Measurements from ENCODE around the gene FKBP9. TPM values are rescaled to one million over a fixed set of nuclear protein-coding genes. Genes with fewer than 3 reads are reported as not detected.

Gene FKBP9
- total RNA-seq, 2 donors from 2014 or later = 0.61 to 0.74 TPM

DNA sequence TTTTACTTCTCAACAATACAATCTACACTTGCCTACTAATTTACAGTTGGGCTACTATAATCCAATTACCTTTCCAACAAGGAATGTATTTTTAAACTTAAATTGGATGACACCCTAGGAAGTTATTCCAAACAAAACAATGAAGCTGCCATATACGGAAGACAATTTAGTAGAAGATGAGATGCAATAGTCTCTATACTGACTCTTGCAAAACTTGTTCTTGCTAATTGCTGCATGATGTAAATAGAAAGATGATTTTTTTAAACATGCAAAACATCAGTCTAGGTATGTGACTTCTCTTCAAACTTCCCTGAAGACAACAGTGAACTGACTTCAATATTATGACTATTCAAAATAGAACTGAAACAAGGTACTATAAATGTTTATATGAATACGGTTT, 87.7 kb downstream of the FKBP9 start:
- peak overlapping the region in 1 of 2 donors; percentile 53 for H3K27ac Mint-ChIP-seq
- H3K9me3 Mint-ChIP-seq = no peaks in the 10 kb centered on the region
- H3K36me3 Mint-ChIP-seq = no peaks in the 10 kb centered on the region
- no peak for ATAC-seq
- H3K27me3 Mint-ChIP-seq = no peaks in the 10 kb centered on the region
- H3K4me1 Mint-ChIP-seq (ENCODE audit: low read depth in 2 of 2) = peaks cover 20 to 29% of the 10 kb centered on the region in 2 donors
- no peak for DNase-seq (ENCODE audit: low spot score)
- H3K4me3 Mint-ChIP-seq = no peak overlapping the region

GRCh38 chr7:33048257-33048656, 91.0 kb downstream of the FKBP9 start:
- ATAC-seq (no peak), DNase-seq (ENCODE audit: low spot score) (no peak)
- H3K4me1 Mint-ChIP-seq (ENCODE audit: low read depth in 2 of 2) = peaks cover 26 to 29% of the 10 kb centered on the region in 2 donors
- H3K36me3 Mint-ChIP-seq = no peaks in the 10 kb centered on the region
- no peaks in the 10 kb centered on the region for H3K9me3 Mint-ChIP-seq
- H3K27ac Mint-ChIP-seq = no peak overlapping the region
- H3K27me3 Mint-ChIP-seq = no peaks in the 10 kb centered on the region
- H3K4me3 Mint-ChIP-seq = no peak overlapping the region

DNA sequence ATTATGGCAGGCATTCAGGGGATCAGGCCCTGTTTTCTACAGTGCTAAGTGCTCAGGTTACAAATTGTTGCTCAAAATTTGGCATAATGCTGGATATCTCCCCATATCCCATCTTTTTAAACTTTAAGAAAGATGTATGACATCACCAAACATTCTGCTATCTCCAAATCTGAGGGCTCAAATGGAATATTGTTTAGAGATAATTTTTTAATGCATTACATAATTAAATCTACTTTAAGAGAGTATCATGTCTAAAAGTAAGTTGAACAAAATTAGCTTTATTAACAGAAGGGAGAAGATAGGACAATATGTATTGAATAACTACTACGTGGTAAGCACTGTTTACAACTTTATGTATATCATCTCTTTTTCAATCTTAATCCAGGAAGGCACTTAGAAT, 91.5 kb downstream of the FKBP9 start:
- peak overlapping the region in 1 of 2 donors; percentile 31 for H3K27ac Mint-ChIP-seq
- no peak for DNase-seq (ENCODE audit: low spot score)
- no peak for ATAC-seq
- no peak overlapping the region for H3K4me3 Mint-ChIP-seq
- H3K36me3 Mint-ChIP-seq = no peaks in the 10 kb centered on the region
- peaks cover 25 to 26% of the 10 kb centered on the region in 2 donors for H3K4me1 Mint-ChIP-seq (ENCODE audit: low read depth in 2 of 2)
- no peaks in the 10 kb centered on the region for H3K9me3 Mint-ChIP-seq
- no peaks in the 10 kb centered on the region for H3K27me3 Mint-ChIP-seq

- H3K4me3 Mint-ChIP-seq = peak overlapping the region; percentile 6
- peaks cover 27 to 28% of the 10 kb centered on the region in 2 donors for H3K4me1 Mint-ChIP-seq (ENCODE audit: low read depth in 2 of 2)
- ATAC-seq (no peak), DNase-seq (ENCODE audit: low spot score) (no peak)
- no peaks in the 10 kb centered on the region for H3K9me3 Mint-ChIP-seq
- H3K27ac Mint-ChIP-seq = peak overlapping the region; percentile 43 to 74
- H3K36me3 Mint-ChIP-seq = no peaks in the 10 kb centered on the region
- H3K27me3 Mint-ChIP-seq = no peaks in the 10 kb centered on the region
Observed at GRCh38 chr7:33050535-33051318, 93.5 kb downstream of the FKBP9 start.

- DNase-seq (ENCODE audit: low spot score) (no peak), ATAC-seq (no peak)
- no peaks in the 10 kb centered on the region for H3K27me3 Mint-ChIP-seq
- no peaks in the 10 kb centered on the region for H3K36me3 Mint-ChIP-seq
- H3K9me3 Mint-ChIP-seq = no peaks in the 10 kb centered on the region
- H3K4me3 Mint-ChIP-seq = no peak overlapping the region
- peaks cover 25 to 30% of the 10 kb centered on the region in 2 donors for H3K4me1 Mint-ChIP-seq (ENCODE audit: low read depth in 2 of 2)
- H3K27ac Mint-ChIP-seq = peak overlapping the region; percentile 57 to 68
Observed at GRCh38 chr7:33053721-33054120, 96.5 kb downstream of the FKBP9 start.

DNA sequence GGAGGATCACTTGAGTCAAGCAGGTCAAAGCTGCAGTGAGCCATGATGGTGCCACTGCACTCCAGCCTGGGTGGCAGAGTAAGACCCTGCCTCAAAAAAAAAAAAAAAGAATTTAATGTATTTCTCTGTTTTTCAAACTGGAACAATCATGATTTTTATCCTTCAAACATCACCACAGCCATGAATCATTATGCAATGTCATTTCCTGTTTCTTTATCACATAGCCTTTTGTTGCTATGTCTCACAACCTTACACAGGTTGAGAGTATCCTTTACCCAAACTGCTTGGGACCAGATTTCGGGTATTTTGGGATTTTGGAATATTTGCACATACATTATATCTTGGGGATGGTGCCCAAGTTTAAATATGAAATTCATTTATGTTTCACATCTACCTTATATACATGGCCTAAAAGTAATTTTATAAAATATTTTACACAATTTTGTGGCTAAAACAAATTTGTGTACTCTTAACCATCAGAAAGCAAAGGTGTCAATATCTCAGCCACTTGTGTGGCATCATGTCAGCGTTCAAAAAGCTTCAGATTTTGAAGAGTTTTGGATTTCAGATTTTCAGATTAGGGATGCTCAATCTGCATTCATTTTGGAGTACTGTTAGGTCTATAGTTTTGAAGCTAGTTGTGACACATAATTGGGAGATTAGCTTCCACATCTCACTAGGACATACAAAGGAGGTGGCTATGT, 97.2 kb downstream of the FKBP9 start:
- peaks cover 30 to 32% of the 10 kb centered on the region in 2 donors for H3K4me1 Mint-ChIP-seq (ENCODE audit: low read depth in 2 of 2)
- peak overlapping the region; percentile 57 to 68 for H3K27ac Mint-ChIP-seq
- H3K36me3 Mint-ChIP-seq = no peaks in the 10 kb centered on the region
- no peaks in the 10 kb centered on the region for H3K9me3 Mint-ChIP-seq
- H3K27me3 Mint-ChIP-seq = no peaks in the 10 kb centered on the region
- H3K4me3 Mint-ChIP-seq = peak overlapping the region; percentile 25
- DNase-seq (ENCODE audit: low spot score) (no peak), ATAC-seq (peak; percentile 63 to 83)

GRCh38 chr7:33055158-33055557, 97.9 kb downstream of the FKBP9 start:
- no peaks in the 10 kb centered on the region for H3K9me3 Mint-ChIP-seq
- ATAC-seq = no peak
- H3K4me1 Mint-ChIP-seq (ENCODE audit: low read depth in 2 of 2) = peaks cover 33 to 35% of the 10 kb centered on the region in 2 donors
- no peaks in the 10 kb centered on the region for H3K36me3 Mint-ChIP-seq
- peak overlapping the region; percentile 57 to 68 for H3K27ac Mint-ChIP-seq
- no peak overlapping the region for H3K4me3 Mint-ChIP-seq
- no peak for DNase-seq (ENCODE audit: low spot score)
- H3K27me3 Mint-ChIP-seq = no peaks in the 10 kb centered on the region

Other genes with a start within 250 kb of the FKBP9 start
- 10 to 100 TPM; 36.3 to 38.8 TPM for gene KBTBD2, start 65.7 kb upstream of the FKBP9 start, total RNA-seq
- 10 to 100 TPM; 31.8 to 35.9 TPM for gene NT5C3A, start 105.3 kb downstream of the FKBP9 start, total RNA-seq
- 10 to 100 TPM; 16.2 to 22.0 TPM for gene RP9, start 152.0 kb downstream of the FKBP9 start, total RNA-seq
- 10 to 100 TPM; 16.6 to 17.8 TPM for gene BBS9, start 172.1 kb downstream of the FKBP9 start, total RNA-seq

All from natural killer cell treated with Interleukin-12 subunit alpha and Interleukin-12 subunit beta and Interleukin-15 and Interleukin-18, amount 100 ng/mL, for 72 hours (primary cell).